ENCODE results near the gene RNF180.

DNA sequence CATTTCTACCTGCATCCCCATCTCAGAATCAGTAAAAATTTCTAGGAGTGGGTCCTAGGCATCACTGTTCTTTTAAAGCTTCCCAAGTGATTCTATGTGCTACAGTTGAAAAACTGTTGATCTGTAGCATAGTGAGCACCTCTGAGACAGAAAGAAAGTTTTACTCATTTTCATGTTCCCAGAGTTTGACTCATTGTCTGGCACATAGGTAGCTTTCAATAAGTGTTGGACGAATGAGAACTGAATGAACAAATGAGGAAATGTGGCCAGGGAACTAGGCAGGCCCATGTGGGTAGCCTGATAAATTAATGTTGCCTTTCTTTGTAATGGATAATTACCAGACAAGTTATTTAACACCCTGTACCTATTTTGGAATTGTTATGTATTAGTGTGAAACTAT lies 33.8 kb downstream of the RNF180 start:
- TF ChIP-seq, protein P1, sequence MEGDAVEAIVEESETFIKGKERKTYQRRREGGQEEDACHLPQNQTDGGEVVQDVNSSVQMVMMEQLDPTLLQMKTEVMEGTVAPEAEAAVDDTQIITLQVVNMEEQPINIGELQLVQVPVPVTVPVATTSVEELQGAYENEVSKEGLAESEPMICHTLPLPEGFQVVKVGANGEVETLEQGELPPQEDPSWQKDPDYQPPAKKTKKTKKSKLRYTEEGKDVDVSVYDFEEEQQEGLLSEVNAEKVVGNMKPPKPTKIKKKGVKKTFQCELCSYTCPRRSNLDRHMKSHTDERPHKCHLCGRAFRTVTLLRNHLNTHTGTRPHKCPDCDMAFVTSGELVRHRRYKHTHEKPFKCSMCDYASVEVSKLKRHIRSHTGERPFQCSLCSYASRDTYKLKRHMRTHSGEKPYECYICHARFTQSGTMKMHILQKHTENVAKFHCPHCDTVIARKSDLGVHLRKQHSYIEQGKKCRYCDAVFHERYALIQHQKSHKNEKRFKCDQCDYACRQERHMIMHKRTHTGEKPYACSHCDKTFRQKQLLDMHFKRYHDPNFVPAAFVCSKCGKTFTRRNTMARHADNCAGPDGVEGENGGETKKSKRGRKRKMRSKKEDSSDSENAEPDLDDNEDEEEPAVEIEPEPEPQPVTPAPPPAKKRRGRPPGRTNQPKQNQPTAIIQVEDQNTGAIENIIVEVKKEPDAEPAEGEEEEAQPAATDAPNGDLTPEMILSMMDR (conservative IDR thresholded peaks at IDR 0.05; ENCODE audit: low read length) = no peak
- TF ChIP-seq EZH2phosphoT487 (IDR thresholded peaks at IDR 0.05; ENCODE audit: borderline replicate concordance) = no peak

Measured in Loucy (cell line).